ENCODE results near the gene ZBTB7B. TPM values are rescaled to one million over a fixed set of nuclear protein-coding genes. Genes with fewer than 3 reads are reported as not detected.

Gene ZBTB7B
- total and polyA plus RNA-seq, 2 experiments from 2014 or later, result 2.3 to 27.0 TPM

DNA sequence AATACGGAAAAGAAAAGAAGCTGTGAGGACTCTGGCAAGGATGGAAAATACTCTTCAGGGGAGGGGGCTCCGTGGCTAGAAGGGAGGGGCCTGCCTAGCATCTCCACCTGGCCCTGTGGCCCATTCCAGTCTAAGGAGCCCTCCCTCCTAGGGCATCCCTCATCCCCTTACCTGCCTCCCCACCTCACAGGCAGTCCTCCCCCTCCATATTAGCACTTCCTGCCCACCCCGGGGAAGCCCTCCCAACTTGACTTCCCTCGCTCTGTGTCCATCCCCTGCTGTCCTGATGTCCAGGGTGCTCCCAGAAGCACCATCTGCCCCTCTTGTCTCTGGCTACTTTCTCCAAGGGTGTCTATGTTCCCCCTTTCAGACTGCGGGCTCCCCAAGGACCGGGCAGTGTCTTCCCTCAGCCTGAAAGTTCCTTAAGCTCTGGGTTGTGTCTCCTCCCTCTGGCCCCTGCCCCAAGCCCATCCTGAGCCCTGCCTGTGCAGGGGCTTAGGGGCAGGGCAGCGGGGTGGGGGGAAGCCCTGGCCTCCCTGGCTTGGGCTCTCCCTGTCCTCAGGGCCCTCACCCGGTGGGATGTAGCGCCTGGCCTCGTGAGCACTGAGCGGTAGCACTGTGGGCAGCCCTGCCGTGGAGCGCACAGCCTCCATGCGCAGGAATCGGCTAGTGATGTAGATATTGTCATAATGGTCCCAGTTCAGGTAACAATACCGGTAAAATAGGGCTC is 27.1 kb downstream of the ZBTB7B start:
- H3K79me2 ChIP-seq (ENCODE audit: insufficient read depth), result no peaks in the 10 kb centered on the region
- no peaks in the 10 kb centered on the region for H3K9me2 ChIP-seq (ENCODE audit: insufficient read depth)
- no peaks in the 10 kb centered on the region for H3K9me3 ChIP-seq (ENCODE audit: low read depth)
- H3K4me2 ChIP-seq (ENCODE audit: unreplicated experiment), result no peak overlapping the region
- TF ChIP-seq EZH2phosphoT487 (IDR thresholded peaks at IDR 0.05; ENCODE audit: insufficient read depth, low read depth) (no peak), EZH2 (IDR thresholded peaks at IDR 0.05; ENCODE audit: insufficient read depth, poor library complexity, severe bottlenecking) (no peak)
- in situ Hi-C loops (cut with MboI), result no loop called here
- DNase-seq, result no peak
- H3K36me3 ChIP-seq (ENCODE audit: low read depth), result no peaks in the 10 kb centered on the region
- no peaks in the 10 kb centered on the region for H3K4me1 ChIP-seq (ENCODE audit: insufficient read depth)
- no peak overlapping the region for H3K9ac ChIP-seq
- no peaks in the 10 kb centered on the region for H3K27me3 ChIP-seq (replicated peaks; ENCODE audit: insufficient read depth)
- 55 to 66% methylated on average over 10 to 16 of the region's 16 CpGs for WGBS, 2 experiments (ENCODE audit: low coverage in 1 of 2, low lambda C conversion rate in 2 of 2, missing lambda C conversion rate in 2 of 2)
- no peak overlapping the region for H2AFZ ChIP-seq
- H3K27ac ChIP-seq, result no peak overlapping the region
- no peaks in the 10 kb centered on the region for H4K20me1 ChIP-seq (ENCODE audit: insufficient read depth)
- no peak overlapping the region for H3K4me3 ChIP-seq
- H3F3A ChIP-seq (ENCODE audit: insufficient read depth), result no peaks in the 10 kb centered on the region

DNA sequence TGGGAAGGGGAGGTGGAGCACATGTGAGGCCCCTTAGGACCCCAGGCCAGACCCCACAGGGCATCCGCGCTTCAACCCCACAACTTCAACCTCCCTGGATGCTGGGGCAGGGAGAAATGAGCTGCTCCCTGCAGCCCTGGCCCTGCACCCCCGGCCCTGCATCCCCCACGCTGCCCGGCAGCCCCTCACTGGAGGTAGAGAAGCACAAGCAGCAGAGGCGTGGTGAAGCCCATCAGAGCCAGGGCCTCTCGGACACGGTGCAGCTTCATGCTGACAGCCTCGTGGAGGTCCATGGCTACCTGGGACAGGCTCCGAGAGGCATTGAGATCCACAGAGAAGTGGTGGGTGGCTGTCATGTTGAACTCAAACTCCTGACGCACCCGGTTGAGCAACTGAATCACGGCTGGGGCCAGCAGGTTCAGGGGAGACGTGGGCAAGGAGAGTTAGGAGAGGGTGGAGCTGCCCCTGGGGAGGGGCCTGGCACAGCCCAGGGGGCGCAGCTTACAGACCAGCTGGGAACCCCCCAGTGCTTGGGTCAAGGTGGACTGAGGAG is 27.7 kb downstream of the ZBTB7B start:
- Histone ChIP-seq H3K36me3 (ENCODE audit: low read depth) (no peaks in the 10 kb centered on the region), H3K9ac (no peak overlapping the region), H3K79me2 (ENCODE audit: insufficient read depth) (no peaks in the 10 kb centered on the region), H3K9me2 (ENCODE audit: insufficient read depth) (no peaks in the 10 kb centered on the region), H3K27me3 (replicated peaks; ENCODE audit: insufficient read depth) (no peaks in the 10 kb centered on the region), H4K20me1 (ENCODE audit: insufficient read depth) (no peaks in the 10 kb centered on the region), H3K4me3 (no peak overlapping the region), H3K4me1 (ENCODE audit: insufficient read depth) (no peaks in the 10 kb centered on the region), H3K27ac (no peak overlapping the region), H3K9me3 (ENCODE audit: low read depth) (no peaks in the 10 kb centered on the region), H3F3A (ENCODE audit: insufficient read depth) (no peaks in the 10 kb centered on the region), H3K4me2 (ENCODE audit: unreplicated experiment) (no peak overlapping the region), H2AFZ (no peak overlapping the region)
- in situ Hi-C loops (cut with MboI), result no loop called here
- DNase-seq, result no peak
- TF ChIP-seq EZH2phosphoT487 (IDR thresholded peaks at IDR 0.05; ENCODE audit: insufficient read depth, low read depth), result no peak
- no peak for TF ChIP-seq EZH2 (IDR thresholded peaks at IDR 0.05; ENCODE audit: insufficient read depth, poor library complexity, severe bottlenecking)
- WGBS, 2 experiments (ENCODE audit: low coverage in 1 of 2, low lambda C conversion rate in 2 of 2, missing lambda C conversion rate in 2 of 2), result 84 to 87% methylated on average over 13 of the region's 15 CpGs

DNA sequence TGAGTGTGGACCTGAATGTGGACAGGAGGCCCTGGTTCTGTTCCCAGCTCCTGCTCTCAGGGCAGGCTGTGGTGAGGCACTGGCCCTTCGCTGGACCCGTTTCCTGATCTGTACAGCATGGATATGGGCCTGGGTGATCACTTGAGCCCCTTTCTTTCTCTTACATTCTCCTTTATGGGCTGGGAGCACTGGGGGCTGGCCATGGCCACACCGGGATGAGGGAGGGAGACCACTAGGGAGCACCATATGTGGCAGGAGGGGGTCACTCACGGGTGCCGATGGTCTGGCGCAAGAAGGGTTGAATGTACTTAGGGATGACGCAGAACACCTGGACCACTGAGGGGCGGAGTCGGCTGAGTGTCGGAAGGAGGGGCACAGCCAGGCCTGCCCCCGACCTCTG is 28.3 kb downstream of the ZBTB7B start:
- no peaks in the 10 kb centered on the region for H3K27me3 ChIP-seq (replicated peaks; ENCODE audit: insufficient read depth)
- H3K9me3 ChIP-seq (ENCODE audit: low read depth), result no peaks in the 10 kb centered on the region
- no peak overlapping the region for H2AFZ ChIP-seq
- no peak overlapping the region for H3K9ac ChIP-seq
- WGBS, 2 experiments (ENCODE audit: low coverage in 1 of 2, low lambda C conversion rate in 2 of 2, missing lambda C conversion rate in 2 of 2), result 52 to 58% methylated on average over 11 of the region's 11 CpGs
- H3F3A ChIP-seq (ENCODE audit: insufficient read depth), result no peaks in the 10 kb centered on the region
- H4K20me1 ChIP-seq (ENCODE audit: insufficient read depth), result no peaks in the 10 kb centered on the region
- TF ChIP-seq EZH2 (IDR thresholded peaks at IDR 0.05; ENCODE audit: insufficient read depth, poor library complexity, severe bottlenecking) (no peak), EZH2phosphoT487 (IDR thresholded peaks at IDR 0.05; ENCODE audit: insufficient read depth, low read depth) (no peak)
- H3K36me3 ChIP-seq (ENCODE audit: low read depth), result no peaks in the 10 kb centered on the region
- no peaks in the 10 kb centered on the region for H3K79me2 ChIP-seq (ENCODE audit: insufficient read depth)
- no peak overlapping the region for H3K4me2 ChIP-seq (ENCODE audit: unreplicated experiment)
- H3K27ac ChIP-seq, result no peak overlapping the region
- no peaks in the 10 kb centered on the region for H3K9me2 ChIP-seq (ENCODE audit: insufficient read depth)
- in situ Hi-C loops (cut with MboI), result no loop called here
- DNase-seq, result no peak
- no peak overlapping the region for H3K4me3 ChIP-seq
- no peaks in the 10 kb centered on the region for H3K4me1 ChIP-seq (ENCODE audit: insufficient read depth)

DNA sequence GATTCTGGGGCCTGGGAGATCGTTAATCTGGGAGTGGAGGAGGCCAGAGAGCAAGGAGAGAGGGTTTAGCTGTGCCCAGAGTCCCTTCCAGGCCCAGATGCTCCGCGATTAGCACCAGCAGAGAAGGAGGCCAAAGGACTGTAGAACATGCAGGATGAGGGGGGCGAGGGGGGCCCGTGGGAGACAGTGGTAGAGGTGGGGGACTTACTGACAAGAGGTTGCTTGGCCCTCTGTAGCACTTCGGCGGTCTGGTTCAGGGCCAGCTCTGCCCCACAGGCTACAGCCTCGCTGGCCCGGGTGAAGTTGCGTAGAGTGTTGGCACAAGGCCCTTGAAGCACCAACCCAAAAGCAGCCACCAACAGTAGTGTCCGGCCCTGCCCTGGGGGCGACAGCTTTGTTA is 30.3 kb downstream of the ZBTB7B start:
- no peak for DNase-seq
- WGBS, 2 experiments (ENCODE audit: low coverage in 1 of 2, low lambda C conversion rate in 2 of 2, missing lambda C conversion rate in 2 of 2), result 63 to 70% methylated on average over 11 to 12 of the region's 12 CpGs
- Histone ChIP-seq H3K27me3 (replicated peaks; ENCODE audit: insufficient read depth) (no peaks in the 10 kb centered on the region), H3K36me3 (ENCODE audit: low read depth) (no peaks in the 10 kb centered on the region), H3K27ac (no peak overlapping the region), H3K9me3 (ENCODE audit: low read depth) (no peaks in the 10 kb centered on the region), H3K79me2 (ENCODE audit: insufficient read depth) (no peaks in the 10 kb centered on the region), H3K4me2 (ENCODE audit: unreplicated experiment) (no peak overlapping the region), H3F3A (ENCODE audit: insufficient read depth) (no peaks in the 10 kb centered on the region), H3K4me1 (ENCODE audit: insufficient read depth) (no peaks in the 10 kb centered on the region), H3K4me3 (no peak overlapping the region), H4K20me1 (ENCODE audit: insufficient read depth) (no peaks in the 10 kb centered on the region), H2AFZ (no peak overlapping the region), H3K9me2 (ENCODE audit: insufficient read depth) (no peaks in the 10 kb centered on the region), H3K9ac (no peak overlapping the region)
- TF ChIP-seq EZH2 (IDR thresholded peaks at IDR 0.05; ENCODE audit: insufficient read depth, poor library complexity, severe bottlenecking), result no peak
- TF ChIP-seq EZH2phosphoT487 (IDR thresholded peaks at IDR 0.05; ENCODE audit: insufficient read depth, low read depth), result no peak
- in situ Hi-C loops (cut with MboI), result no loop called here

Data from GM23248 (cell line).